ENCODE measurements around the gene CHAC1.

Gene CHAC1

DNA sequence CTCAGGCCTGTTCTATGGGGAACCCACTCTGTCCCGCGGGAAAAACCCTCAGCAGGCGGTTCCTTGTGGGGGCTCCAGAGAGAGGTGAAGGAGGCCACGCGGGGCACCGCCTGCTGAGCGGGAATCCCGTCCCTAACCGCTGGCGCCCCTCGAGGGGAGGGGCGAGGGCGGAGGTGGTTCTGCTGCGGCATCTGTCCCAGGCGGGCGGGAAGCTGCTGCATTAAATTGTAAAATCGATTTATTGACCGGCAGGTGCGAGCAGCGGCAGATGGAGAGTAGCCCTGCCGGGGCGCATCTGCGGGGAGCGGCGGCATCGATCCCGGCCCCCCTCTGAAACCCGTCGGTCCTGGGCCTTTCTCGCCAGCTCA is 27.8 kb upstream of the CHAC1 start:
- DNase-seq (ENCODE audit: low read depth), result no peak

DNA sequence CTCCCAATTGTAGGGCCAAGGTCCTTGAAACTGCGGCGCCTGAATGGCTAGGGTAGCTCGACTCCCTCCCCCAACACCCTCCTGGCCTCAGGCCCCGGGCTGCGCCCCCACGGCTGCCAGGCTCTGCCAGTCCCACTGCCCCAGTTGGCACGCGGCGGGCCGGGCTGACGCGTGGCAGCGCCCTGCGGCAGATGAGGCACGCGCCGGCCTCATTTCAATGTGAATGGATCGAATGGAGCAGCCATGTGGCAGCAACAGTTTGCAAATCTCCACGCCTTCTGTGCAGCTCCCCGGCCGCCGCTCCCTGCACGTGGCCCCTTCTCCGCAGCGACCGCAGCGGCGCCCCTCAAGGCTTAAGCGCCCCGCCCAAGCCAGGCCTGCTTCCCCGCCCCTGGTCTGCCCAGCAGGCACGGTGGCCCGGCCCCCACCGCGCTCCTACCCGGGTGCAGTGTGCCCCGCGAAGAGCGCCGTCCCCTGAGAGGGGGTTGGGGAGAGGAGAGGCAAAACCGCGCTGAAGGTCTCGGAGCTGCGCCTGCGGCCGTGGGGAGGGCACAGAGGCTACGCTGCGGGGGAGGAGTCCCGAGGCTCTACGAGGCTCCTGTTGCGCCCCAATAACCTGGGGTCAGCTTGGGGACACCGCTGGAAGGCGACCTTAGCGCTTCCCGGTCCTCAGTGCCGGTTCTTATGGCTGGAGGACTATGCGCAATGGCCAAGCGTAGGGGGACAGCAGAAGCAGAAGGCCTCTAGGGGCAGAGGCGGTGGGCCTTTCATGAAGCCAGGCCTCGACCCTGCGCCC is 27.2 kb upstream of the CHAC1 start:
- DNase-seq (ENCODE audit: low read depth), result no peak

DNA sequence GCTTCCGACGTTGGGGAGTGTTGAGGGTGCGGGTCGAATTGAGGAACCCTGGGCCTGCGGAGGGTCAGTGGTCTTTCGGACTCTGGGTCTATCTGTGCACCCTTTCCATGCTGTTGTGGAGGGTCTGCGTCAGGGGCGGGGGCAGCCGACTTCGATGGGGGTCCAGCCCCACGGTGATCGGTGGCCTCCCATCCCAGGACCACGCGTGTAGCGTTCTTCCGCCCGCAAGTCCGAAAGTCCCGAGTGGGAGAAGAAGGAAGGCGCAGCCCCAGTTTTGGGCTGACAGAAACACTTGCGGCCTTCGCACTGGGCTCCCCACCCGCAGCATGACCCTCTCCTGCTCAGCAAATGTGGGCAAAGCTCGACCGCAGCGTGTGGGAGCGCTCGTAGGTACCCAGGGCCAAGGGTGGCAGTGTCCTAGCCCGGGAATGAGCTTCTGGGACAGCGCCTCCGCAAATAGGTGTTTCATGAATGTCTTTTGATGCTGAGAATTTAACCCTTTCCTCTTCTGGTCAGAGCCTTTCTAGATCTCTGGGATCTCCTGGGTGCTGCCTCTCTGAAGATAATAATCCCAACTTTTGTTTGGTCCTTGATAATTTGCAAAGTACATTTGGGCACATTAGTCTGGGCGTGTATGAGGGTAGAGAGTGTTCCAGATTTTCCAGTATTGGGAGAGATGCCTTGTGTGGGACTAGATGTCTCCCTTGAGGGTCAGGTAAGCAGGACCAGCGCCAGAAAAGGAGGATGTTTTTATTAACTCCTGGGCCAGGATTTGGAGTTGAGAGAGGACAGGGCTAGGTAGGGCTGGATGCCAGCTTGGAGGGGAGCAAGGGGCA is 26.4 kb upstream of the CHAC1 start:
- no peak for DNase-seq (ENCODE audit: low read depth)

DNA sequence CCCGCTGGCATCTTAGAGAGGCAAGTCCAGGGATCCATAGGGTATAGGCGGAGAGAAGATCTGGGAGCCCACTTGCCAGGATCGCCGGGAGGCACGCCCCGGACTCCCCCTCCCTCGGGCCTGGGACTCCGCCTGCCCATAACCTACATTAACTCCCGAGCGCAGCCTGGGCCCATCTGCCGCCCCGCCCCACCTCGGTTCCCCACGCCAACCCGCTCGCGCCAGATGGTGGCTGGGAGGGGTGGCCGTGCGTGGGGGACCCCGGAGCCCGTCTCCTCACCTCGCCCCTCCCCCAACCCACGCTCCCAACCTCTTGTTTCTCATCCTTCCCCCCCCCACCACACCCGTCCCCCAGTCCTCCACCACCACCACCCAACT is 25.8 kb upstream of the CHAC1 start:
- no peak for DNase-seq (ENCODE audit: low read depth)

DNA sequence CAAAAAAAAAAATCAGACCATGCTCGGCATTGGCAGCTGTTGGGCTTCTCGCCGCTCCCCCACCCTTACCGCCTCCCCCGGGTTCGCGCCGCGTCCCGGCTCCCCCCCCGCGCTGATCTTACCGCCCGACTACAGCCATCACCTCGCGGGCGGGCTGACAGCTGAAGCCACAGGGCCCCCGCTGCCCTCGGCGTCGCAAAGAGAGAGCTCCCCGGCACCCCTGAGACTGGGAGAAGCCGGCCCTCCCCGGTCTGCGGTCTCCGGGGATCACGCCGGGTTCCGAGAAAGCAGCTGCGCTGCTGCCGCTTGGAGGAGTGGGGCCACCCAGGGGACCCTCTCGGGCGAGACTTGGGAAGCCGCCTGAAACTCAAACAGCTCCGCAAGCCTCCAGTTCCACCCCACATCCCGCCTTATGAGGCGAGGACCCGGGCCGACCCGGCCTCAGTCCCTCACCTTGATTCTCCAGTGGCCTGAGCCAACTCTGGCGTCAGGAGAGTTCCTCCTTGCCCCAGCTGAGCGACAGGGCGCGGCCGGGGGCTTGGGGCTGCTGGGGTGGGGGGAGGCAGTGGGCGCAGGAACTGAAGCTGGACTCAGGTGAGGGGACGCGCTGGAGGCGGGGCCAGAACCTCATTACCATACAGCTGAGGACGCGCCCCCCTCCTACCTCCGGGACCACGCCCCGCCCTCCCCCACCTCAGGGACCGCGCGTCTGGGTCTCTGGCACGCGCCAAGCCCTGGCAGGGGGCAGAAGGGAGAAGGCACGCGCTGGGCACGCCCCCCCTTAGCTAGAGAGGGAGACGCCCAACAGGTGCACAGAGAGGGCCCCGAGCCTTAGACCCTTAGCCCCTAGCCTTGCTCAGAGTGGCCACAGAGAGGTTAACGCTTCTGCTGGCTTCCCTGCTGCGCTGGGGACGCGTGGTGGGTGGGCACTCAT is 25.1 kb upstream of the CHAC1 start:
- DNase-seq (ENCODE audit: low read depth), result no peak

DNA sequence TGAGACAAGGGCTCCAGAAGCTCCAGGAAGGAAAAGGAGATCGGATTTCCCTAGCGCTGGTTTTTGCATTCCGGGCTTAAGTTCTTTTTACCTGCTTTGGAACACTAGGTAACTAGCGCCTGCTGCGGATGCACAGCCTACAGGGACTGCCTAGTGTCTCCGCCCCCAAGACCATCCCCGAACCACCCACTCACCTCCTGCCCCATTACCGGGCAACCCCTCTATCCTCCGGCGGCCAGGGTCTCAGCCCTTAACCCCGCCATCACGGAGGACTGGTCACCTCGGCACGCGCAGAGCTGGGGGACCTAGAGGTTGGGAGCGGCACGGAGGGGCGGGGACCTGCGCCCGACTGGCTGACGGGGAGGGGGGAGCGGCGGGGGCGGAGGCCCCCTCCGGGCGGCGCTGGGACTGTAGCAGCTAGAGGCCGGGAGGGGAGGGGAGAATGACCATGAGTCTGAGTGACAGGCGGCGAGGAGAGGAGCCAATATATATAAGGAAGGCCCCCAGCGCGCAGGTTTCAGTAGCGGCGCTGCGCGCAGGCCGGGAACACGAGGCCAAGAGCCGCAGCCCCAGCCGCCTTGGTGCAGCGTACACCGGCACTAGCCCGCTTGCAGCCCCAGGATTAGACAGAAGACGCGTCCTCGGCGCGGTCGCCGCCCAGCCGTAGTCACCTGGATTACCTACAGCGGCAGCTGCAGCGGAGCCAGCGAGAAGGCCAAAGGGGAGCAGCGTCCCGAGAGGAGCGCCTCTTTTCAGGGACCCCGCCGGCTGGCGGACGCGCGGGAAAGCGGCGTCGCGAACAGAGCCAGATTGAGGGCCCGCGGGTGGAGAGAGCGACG is 24.2 kb upstream of the CHAC1 start, which contains the start of gene DLL4:
Gene DLL4, plus strand, starts transcription at position 520 of the 839 bp plus-strand sequence. CDS start 329 bp downstream, outside the sequence.
- no peak for DNase-seq (ENCODE audit: low read depth)

DNA sequence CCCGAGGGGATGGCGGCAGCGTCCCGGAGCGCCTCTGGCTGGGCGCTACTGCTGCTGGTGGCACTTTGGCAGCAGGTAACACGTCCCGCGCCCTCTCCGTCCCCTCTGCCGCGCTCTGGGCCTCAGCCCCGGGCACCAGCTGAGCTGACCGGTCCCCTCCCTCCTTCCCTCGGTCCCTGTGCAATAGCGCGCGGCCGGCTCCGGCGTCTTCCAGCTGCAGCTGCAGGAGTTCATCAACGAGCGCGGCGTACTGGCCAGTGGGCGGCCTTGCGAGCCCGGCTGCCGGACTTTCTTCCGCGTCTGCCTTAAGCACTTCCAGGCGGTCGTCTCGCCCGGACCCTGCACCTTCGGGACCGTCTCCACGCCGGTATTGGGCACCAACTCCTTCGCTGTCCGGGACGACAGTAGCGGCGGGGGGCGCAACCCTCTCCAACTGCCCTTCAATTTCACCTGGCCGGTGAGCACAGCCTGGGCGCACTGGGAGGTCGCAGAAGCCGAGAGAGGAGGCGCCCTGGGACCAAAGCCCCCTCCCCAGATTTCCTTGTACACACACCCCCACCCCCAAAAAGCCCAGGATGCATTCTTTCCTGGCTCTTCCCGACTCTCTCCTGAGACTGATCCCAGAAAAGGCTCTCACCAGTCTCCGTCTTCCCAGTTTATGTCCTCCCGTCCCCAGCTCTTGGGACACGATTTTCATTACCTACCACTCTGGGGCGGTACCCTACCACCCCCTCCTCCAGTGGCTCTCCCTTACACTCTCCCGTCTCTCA is 23.4 kb upstream of the CHAC1 start:
- DNase-seq (ENCODE audit: low read depth), result no peak

DNA sequence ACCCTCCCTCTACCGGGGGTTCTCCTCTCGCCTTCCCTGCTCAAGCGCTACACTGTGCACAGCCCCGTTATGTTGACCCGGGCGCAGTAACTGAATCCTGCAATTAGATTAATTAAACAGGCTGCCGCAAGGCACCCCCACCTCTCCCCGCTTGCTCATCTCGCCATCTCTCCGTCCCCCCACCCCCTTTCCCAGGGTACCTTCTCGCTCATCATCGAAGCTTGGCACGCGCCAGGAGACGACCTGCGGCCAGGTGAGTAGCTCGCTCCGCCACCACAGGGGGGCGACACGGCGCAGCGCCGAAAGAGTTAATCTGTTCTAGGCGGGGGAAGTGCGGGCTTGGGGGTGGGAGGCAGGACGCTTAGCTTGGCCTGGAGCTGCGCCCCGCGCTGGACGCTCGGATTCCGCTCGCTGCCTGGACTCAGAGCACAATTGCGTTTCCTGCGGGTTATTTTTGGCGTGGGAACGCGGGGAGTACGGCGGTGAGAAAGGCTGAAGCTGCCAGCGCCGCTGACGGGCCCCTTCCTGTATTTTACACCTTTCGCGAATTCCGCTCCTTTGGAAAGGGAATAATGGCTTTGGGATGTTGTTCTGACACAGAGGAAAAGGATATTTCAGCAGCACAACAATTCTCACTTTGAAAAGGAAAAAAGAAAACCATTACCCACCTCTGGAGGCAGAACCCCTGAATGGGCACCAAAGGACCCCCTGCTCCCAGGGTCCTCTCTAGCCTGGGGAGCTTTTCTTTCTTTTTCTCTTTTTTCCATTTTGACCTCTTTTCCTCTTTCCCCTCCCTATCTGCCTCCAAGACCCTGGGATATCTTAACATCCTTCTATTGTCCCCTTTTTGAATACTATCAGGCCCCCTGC is 22.6 kb upstream of the CHAC1 start:
- DNase-seq (ENCODE audit: low read depth), result peak; percentile 39

DNA sequence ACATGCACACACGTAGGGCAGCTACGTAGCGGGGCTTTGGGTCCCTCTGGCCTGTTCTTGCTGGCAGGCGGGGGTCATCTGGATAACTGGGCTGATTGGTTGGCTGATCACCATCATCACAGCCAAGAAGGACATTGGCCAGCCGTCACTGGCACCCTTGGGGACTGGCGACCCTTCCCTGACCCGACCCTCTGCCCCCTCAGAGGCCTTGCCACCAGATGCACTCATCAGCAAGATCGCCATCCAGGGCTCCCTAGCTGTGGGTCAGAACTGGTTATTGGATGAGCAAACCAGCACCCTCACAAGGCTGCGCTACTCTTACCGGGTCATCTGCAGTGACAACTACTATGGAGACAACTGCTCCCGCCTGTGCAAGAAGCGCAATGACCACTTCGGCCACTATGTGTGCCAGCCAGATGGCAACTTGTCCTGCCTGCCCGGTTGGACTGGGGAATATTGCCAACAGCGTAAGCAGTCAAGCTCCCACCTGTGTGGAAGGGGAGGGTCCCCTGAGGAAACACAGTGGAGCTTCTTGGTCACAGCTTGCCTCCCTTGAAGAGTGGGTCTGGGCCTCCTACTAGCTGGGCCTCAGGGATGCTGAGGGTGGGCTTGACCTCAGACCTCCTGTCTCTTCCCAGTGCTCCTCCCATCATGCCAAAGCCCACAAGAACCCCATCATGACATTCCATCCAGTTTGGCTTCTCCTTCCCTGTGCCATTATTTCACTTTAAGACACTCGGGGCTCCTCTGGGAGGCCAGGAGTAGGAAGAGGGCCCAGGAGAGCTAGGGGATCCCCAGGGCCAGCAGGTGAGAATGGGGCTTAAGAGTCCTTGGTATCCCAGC is 21.8 kb upstream of the CHAC1 start:
- DNase-seq (ENCODE audit: low read depth), result no peak

DNA sequence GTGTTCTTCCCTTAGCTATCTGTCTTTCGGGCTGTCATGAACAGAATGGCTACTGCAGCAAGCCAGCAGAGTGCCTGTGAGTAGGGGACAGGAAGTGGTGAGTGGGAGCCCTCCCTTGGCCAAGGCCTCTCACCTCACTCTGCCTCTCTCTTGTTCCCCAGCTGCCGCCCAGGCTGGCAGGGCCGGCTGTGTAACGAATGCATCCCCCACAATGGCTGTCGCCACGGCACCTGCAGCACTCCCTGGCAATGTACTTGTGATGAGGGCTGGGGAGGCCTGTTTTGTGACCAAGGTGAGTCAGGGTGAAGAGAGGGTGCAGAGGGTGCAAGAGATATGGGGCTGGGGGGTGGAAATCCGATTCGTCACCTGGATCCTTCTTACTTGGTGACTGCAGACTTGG is 21.1 kb upstream of the CHAC1 start:
- no peak for DNase-seq (ENCODE audit: low read depth)

DNA sequence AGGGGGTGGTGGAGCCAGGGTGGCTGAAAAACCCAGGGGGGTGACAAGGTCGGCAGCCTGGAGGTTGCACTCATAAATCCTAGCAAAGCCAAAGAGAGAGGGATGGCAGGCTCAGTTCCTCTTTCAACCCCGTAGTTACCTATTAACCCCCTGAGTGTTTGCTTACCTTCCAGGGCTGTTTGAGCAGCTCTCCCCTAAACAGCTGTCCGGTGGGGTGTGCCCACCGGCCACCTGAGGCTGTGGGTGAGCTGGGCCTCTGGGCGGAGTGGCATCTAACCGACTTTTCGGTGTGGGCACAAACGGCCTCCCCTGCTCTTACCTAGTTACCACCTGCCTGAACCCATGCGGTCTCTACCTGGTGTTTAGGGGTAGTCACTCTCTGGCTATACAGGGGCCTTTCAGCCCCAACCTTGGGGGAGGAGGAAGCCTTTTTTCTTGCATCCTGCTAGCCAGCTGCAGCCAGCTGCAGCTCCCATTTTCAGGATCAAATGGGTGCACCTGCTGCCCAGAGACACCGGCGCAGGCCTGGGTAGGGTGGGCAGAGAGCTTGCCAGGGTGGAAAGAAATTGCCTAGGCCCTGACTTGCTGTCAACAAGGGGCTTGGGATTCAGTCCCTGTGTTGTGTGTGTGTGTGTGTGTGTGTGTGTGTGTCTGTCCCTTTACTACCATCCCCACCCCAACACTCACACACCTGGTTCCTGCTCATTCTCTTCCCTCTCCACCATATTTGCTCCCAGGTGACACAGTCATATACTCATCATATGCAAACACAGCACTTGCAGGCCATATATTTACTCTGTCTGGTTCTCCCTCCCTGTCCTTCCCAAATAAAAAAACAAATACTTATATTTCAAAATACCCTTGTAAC is 20.4 kb upstream of the CHAC1 start:
- DNase-seq (ENCODE audit: low read depth), result no peak

DNA sequence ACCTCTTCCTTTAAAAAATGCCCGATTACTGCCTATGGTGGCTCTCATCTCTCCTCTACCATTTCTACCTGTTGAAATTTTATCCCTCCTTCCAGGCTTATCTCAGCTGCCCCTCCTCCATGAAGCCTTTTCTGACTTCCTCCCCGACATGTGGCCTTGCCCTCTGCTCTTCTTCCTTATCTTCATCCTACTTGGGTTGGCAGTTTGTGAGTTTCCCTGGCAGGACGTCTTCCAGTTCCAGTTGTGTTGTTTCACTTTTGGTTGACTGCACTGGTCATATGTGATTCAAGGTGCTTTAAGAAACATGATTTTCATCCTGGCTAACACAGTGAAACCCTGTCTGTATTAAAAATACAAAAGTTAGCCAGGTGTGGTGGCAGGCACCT is 19.8 kb upstream of the CHAC1 start:
- no peak for DNase-seq (ENCODE audit: low read depth)

DNA sequence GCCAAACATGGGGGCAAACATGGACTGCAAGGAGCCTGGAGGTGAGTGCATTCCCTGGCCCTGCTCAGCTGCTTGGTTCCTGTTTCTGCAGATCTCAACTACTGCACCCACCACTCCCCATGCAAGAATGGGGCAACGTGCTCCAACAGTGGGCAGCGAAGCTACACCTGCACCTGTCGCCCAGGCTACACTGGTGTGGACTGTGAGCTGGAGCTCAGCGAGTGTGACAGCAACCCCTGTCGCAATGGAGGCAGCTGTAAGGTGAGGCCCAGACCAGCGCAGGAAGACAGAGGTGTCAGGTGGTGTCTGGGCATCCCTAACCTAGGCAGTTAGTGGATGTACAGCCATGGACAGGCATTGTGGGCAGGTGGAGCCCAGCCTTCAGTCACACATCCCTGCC is 18.8 kb upstream of the CHAC1 start:
- no peak for DNase-seq (ENCODE audit: low read depth)

DNA sequence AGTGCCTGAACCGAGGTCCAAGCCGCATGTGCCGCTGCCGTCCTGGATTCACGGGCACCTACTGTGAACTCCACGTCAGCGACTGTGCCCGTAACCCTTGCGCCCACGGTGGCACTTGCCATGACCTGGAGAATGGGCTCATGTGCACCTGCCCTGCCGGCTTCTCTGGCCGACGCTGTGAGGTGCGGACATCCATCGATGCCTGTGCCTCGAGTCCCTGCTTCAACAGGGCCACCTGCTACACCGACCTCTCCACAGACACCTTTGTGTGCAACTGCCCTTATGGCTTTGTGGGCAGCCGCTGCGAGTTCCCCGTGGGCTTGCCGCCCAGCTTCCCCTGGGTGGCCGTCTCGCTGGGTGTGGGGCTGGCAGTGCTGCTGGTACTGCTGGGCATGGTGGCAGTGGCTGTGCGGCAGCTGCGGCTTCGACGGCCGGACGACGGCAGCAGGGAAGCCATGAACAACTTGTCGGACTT is 17.0 kb upstream of the CHAC1 start:
- no peak for DNase-seq (ENCODE audit: low read depth)

DNA sequence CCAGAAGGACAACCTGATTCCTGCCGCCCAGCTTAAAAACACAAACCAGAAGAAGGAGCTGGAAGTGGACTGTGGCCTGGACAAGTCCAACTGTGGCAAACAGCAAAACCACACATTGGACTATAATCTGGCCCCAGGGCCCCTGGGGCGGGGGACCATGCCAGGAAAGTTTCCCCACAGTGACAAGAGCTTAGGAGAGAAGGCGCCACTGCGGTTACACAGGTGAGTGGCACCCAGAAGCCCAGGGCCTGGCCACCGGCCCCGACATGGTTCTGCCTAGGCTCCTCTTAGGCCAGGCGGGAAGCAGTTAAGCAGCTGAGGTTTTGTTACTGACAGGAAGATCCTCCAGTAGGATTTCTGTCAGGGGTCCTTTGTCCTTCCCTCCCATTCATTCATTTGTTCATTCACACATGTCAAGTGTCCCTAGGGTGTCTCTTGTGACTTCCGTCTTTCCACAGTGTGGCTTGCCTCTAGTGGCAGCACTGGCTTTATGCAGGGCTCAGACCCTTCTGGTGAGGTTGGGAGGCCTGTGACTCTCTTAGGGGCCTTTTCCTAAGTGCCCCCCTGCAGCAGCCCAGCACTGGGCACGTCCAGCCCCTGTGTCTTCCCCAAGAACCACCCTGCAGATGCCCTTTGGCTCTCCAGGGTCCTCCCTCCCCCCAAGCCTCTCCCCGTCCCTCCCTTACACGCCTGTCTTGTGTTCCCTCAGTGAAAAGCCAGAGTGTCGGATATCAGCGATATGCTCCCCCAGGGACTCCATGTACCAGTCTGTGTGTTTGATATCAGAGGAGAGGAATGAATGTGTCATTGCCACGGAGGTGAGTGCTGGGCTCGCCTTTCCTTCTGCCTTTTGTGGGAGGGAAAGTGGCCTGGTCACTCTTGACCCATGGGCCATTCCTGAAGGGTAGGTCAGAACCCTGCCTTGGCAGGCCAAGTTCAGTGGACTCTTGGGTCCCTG is 16.3 kb upstream of the CHAC1 start:
- no peak for DNase-seq (ENCODE audit: low read depth)

DNA sequence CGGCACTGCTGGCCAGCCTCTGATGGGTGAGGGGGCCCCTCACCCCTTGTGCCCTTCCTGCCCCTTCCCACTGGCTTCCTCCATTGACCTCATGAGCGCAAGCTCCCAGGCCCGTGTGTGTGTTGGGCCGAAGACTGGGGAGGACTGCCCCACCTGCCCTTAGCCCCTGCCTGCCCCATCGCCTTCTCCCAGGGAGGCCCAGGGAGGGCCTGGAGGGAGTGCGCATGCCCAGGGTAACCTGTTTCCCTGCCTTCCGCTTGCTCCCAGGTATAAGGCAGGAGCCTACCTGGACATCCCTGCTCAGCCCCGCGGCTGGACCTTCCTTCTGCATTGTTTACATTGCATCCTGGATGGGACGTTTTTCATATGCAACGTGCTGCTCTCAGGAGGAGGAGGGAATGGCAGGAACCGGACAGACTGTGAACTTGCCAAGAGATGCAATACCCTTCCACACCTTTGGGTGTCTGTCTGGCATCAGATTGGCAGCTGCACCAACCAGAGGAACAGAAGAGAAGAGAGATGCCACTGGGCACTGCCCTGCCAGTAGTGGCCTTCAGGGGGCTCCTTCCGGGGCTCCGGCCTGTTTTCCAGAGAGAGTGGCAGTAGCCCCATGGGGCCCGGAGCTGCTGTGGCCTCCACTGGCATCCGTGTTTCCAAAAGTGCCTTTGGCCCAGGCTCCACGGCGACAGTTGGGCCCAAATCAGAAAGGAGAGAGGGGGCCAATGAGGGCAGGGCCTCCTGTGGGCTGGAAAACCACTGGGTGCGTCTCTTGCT is 15.3 kb upstream of the CHAC1 start:
- no peak for DNase-seq (ENCODE audit: low read depth)
